Panc1 (cell line): ENCODE data around the gene PDCL2. TPM values are rescaled to one million over a fixed set of nuclear protein-coding genes. Genes with fewer than 3 reads are reported as not detected.

Source experiments
- ATAC-seq: fragments of 200-7000 bp; cut with Tn5 transposase; 2 replicates; pipeline ENCODE4 v1.9.1; 2020; ENCODE audit warnings: mild to moderate bottlenecking, moderate library complexity
- BruUV-seq: library from RNA; stranded (reverse); fragments of 400-500 nt; replicated peaks from 2 replicates; lab custom pipeline; 2021; lab: Mats Ljungman, UMichigan
- CTCF ChIA-PET: fragments of 300-600 bp; sonication (Branson Sonifier 250); formaldehyde crosslinking; loops from one replicate; lab custom pipeline; 2022; ENCODE audit warnings: antibody characterized with exemption; lab: Charles Lee
- POLR2A ChIA-PET: fragments of 300-600 bp; sonication (Branson Sonifier 250); formaldehyde crosslinking; loops from one replicate; lab custom pipeline; 2022; ENCODE audit warnings: antibody characterized with exemption; lab: Charles Lee
- DNase-seq: peaks from one replicate; pipeline ENCODE4 v3.0.0-alpha.2; 2010; ENCODE audit warnings: low read depth, low spot score
- H3K27ac ChIP-seq: 2 replicates; pipeline ENCODE4 v1.5.1; 2011; ENCODE audit warnings: mild to moderate bottlenecking, low read length, inconsistent platforms
- H3K27me3 ChIP-seq: fragments of 200-500 bp; sonication (Bioruptor generic); 2 replicates; pipeline ENCODE4 v1.6.0; 2014; ENCODE audit warnings: low read length, inconsistent platforms; ENCODE audit not compliant: control insufficient read depth, insufficient read depth
- H3K36me3 ChIP-seq: fragments of 200-500 bp; sonication (Bioruptor generic); 2 replicates; pipeline ENCODE4 v1.5.1; 2014; ENCODE audit warnings: inconsistent platforms, mild to moderate bottlenecking, low read length, moderate library complexity; ENCODE audit not compliant: control insufficient read depth, insufficient read depth
- H3K4me1 ChIP-seq: 2 replicates; pipeline ENCODE4 v1.5.1; 2011; ENCODE audit warnings: inconsistent platforms, mild to moderate bottlenecking, low read length, moderate library complexity; ENCODE audit not compliant: control insufficient read depth, insufficient read depth
- H3K4me3 ChIP-seq, 2 experiments: 2 replicates each; pipeline ENCODE4 v1.5.1; 2011 to 2012; ENCODE audit warnings: low read depth in 2 of 2, low read length in 2 of 2, mild to moderate bottlenecking in 2 of 2, inconsistent platforms in 1 of 2, moderate library complexity in 1 of 2
- H3K9me3 ChIP-seq: fragments of 200-500 bp; sonication (Bioruptor generic); 2 replicates; pipeline ENCODE4 v1.5.1; 2014; ENCODE audit warnings: low read depth, mild to moderate bottlenecking, inconsistent platforms, low read length, moderate library complexity; ENCODE audit not compliant: control insufficient read depth, insufficient read depth
- POLR2AphosphoS5 ChIP-seq: IDR thresholded peaks from 2 replicates; pipeline ENCODE4 v1.6.1; 2012; ENCODE audit warnings: mild to moderate bottlenecking, low read depth, low read length, moderate library complexity
- REST ChIP-seq, 2 experiments: IDR thresholded peaks; 2 replicates each; pipeline ENCODE4 v1.6.1; 2011 to 2012; ENCODE audit warnings: low read depth in 2 of 2, control low read depth in 1 of 2, low read length in 1 of 2, mild to moderate bottlenecking in 1 of 2, moderate library complexity in 1 of 2; ENCODE audit not compliant: insufficient read depth in 1 of 2
- SIN3A ChIP-seq: IDR thresholded peaks from 2 replicates; pipeline ENCODE4 v1.6.1; 2012; ENCODE audit warnings: low read depth, mild to moderate bottlenecking, low read length, moderate library complexity, borderline replicate concordance; ENCODE audit not compliant: insufficient read depth
- TCF7L2 ChIP-seq: IDR thresholded peaks from 2 replicates; pipeline ENCODE4 v1.6.1; 2011; ENCODE audit warnings: mild to moderate bottlenecking, low read depth, low read length, inconsistent platforms
- in situ Hi-C: cut with HindIII; loops from 2 replicates; pipeline ENCODE4 v1.10.0; 2016; ENCODE audit warnings: low sequenced_read_pairs, low pct_unique_long_range_greater_than_20kb
- intact Hi-C: fragments of 100-400 bp; cut with micrococcal nuclease; formaldehyde crosslinking; loops from one replicate; pipeline ENCODE4 v1.10.0; 2022; ENCODE audit not compliant: unreplicated experiment
- total RNA-seq: library from RNA; stranded (reverse); gene quantifications from one replicate; pipeline ENCODE4 v1.2.1, GENCODE V29; 2021; ENCODE audit not compliant: unreplicated experiment
- TF ChIP-seq, protein P1 (sequence below): fragments of 450-650 bp; IDR thresholded peaks from 2 replicates; pipeline ENCODE4 v1.5.1; 2017; ENCODE audit warnings: mild to moderate bottlenecking

Gene PDCL2
- total RNA-seq, 1 experiment from 2014 or later = not detected

- peak within 1 kb of the TSS; percentile 80 to 84 for H3K4me3 ChIP-seq
- intact Hi-C loops = no loop called here
- DNase-seq = no peak
- ChIA-PET CTCF (interaction anchor here (0.6 to 0.7 kb wide), 2 partner anchors 111 to 889 kb away, joined by 3 to 4 read pairs; partner anchors contain the start of gene PAICS), POLR2A (interaction anchor here (0.6 kb wide), 1 partner anchor 329 kb away, joined by 3 read pairs; no protein-coding TSS in a partner anchor)
- no TSS peak for BruUV-seq
- H3K27me3 ChIP-seq = no peaks in the 10 kb centered on the region
- peak; percentile 88 for ATAC-seq
- H3K4me1 ChIP-seq = peaks cover 20% of the 10 kb centered on the region
- TF ChIP-seq SIN3A (peak; percentile 61; the same call in 1 of the 2 replicates), POLR2AphosphoS5 (no peak; the same call in 1 of the 2 replicates)
- TF ChIP-seq, protein P1, sequence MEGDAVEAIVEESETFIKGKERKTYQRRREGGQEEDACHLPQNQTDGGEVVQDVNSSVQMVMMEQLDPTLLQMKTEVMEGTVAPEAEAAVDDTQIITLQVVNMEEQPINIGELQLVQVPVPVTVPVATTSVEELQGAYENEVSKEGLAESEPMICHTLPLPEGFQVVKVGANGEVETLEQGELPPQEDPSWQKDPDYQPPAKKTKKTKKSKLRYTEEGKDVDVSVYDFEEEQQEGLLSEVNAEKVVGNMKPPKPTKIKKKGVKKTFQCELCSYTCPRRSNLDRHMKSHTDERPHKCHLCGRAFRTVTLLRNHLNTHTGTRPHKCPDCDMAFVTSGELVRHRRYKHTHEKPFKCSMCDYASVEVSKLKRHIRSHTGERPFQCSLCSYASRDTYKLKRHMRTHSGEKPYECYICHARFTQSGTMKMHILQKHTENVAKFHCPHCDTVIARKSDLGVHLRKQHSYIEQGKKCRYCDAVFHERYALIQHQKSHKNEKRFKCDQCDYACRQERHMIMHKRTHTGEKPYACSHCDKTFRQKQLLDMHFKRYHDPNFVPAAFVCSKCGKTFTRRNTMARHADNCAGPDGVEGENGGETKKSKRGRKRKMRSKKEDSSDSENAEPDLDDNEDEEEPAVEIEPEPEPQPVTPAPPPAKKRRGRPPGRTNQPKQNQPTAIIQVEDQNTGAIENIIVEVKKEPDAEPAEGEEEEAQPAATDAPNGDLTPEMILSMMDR = peak; percentile 42
- in situ Hi-C loops = no loop called here
- H3K9me3 ChIP-seq = no peaks in the 10 kb centered on the region
- H3K27ac ChIP-seq = peak within 1 kb of the TSS; percentile 89
- peaks cover 4% of the 10 kb centered on the region; the same call in 1 of the 2 replicates for H3K36me3 ChIP-seq
Observed at GRCh38 chr4:55546756-55547465, 45.1 kb downstream of the PDCL2 start, which contains the start of gene CLOCK. Gene CLOCK (minus strand): TSS chr4:55546909. CDS start chr4:55482785, 64,124 bp downstream.

DNA sequence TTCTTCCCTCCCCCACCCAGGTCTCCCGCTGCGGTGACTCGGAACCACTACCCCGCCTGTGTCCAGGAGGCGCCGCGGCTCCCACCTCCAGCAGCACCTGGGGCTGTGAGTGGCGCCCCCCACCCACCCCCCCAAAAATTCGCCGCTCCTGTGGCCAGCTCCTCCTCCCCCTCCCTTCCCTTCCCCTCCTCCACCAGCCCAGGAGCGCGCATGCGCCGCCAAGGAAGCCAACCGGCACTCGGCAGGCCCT lies 45.6 kb downstream of the PDCL2 start:
- Histone ChIP-seq H3K4me1 (peaks cover 20% of the 10 kb centered on the region), H3K9me3 (no peaks in the 10 kb centered on the region), H3K4me3 (peak overlapping the region; percentile 80 to 84), H3K36me3 (peaks cover 4% of the 10 kb centered on the region; the same call in 1 of the 2 replicates), H3K27ac (peak overlapping the region; percentile 89; the same call in 1 of the 2 replicates), H3K27me3 (no peaks in the 10 kb centered on the region)
- TF ChIP-seq POLR2AphosphoS5 (no peak; the same call in 1 of the 2 replicates), SIN3A (no peak), REST (IDR thresholded peaks at IDR 0.05; ENCODE audit: insufficient read depth in 1 of 2, low read depth in 2 of 2, low read length in 1 of 2) (no peak), TCF7L2 (no peak)
- TF ChIP-seq, protein P1 = no peak
- ATAC-seq = peak; percentile 83
- intact Hi-C loops = no loop called here
- CTCF ChIA-PET = interaction anchor here (0.6 to 0.7 kb wide), 2 partner anchors 111 to 890 kb away, joined by 3 to 4 read pairs; partner anchors contain the start of gene PAICS
- no peak for DNase-seq
- in situ Hi-C loops = no loop called here
- no TSS peak for BruUV-seq
- POLR2A ChIA-PET = interaction anchor here (0.6 kb wide), 1 partner anchor 330 kb away, joined by 3 read pairs; no protein-coding TSS in a partner anchor
